BLaER1 (cell line): ENCODE results near the gene FUT6.

ENCODE experiments used
- H3K27ac ChIP-seq: shearing (Covaris generic); formaldehyde crosslinking; 2 replicates; pipeline ENCODE4 v1.8.1; 2022
- H3K27me3 ChIP-seq: shearing (Covaris generic); formaldehyde crosslinking; 2 replicates; pipeline ENCODE4 v1.8.1; 2022
- H3K36me3 ChIP-seq: shearing (Covaris generic); formaldehyde crosslinking; 2 replicates; pipeline ENCODE4 v1.8.1; 2022
- H3K4me1 ChIP-seq: shearing (Covaris generic); formaldehyde crosslinking; 2 replicates; pipeline ENCODE4 v1.8.1; 2022
- H3K4me2 ChIP-seq: shearing (Covaris generic); formaldehyde crosslinking; 2 replicates; pipeline ENCODE4 v1.8.1; 2022
- H3K4me3 ChIP-seq: shearing (Covaris generic); formaldehyde crosslinking; 2 replicates; pipeline ENCODE4 v1.8.1; 2022
- H3K9ac ChIP-seq: shearing (Covaris generic); formaldehyde crosslinking; 2 replicates; pipeline ENCODE4 v1.8.1; 2022
- H3K9me3 ChIP-seq: shearing (Covaris generic); formaldehyde crosslinking; 2 replicates; pipeline ENCODE4 v1.8.1; 2022
- H4K20me1 ChIP-seq: shearing (Covaris generic); formaldehyde crosslinking; 2 replicates; pipeline ENCODE4 v1.8.1; 2022
- Cebpa-rat ChIP-seq: shearing (Covaris generic); IDR thresholded peaks from 2 replicates; pipeline ENCODE4 v1.8.1; 2022

FUT6 gene

DNA sequence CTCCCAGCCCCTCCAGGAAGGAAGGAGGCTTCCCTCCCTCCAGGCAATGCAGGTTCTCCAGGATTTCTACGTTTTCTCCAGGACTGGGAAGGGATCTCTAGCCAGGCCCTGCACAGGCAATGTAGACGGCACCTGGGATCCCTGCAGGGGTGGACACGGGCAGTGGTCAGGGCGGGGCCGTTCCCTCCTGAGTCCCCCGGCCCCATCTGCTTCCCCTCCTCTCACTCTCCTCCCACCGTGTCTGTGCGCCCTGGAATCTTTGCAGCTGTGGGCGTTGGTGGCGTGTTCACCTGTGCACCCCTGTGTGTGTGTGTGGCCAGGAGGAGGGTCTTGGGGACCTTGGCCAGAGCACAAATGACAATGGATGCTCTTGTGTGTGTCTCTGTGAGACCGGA, 24.7 kb downstream of the FUT6 start:
- Histone ChIP-seq H3K9ac (no peak overlapping the region), H3K4me3 (no peak overlapping the region), H3K9me3 (no peaks in the 10 kb centered on the region), H3K27ac (no peak overlapping the region), H3K4me2 (no peak overlapping the region), H4K20me1 (no peaks in the 10 kb centered on the region), H3K4me1 (0 out of 2 replicates have a peak, but pooled peaks cover 4% of the 10 kb centered on the region), H3K27me3 (no peaks in the 10 kb centered on the region), H3K36me3 (no peaks in the 10 kb centered on the region)
- no peak for TF ChIP-seq Cebpa-rat

- H4K20me1 ChIP-seq = no peaks in the 10 kb centered on the region
- no peak for TF ChIP-seq Cebpa-rat
These were observed 25.2 kb downstream of the FUT6 start for GRCh38 chr19:5814123-5814851.

DNA sequence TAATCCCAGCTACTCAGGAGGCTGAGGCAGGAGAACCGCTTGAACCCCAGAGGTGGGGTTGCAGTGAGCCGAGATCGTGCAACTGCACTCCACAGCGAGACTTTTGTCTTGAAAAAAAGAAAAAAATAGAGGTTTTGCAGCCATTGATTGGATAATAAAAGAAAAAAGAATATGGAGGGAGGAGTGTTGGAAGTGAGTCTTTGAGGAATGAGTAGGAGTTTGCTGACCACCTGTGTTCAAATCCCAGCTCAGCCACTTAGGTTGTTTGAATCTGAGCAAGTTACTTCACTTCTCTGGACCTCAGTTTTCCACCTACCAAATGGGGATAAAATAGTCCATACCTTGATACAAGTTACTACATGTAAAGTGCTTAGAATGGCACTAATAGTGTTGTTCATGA, 28.4 kb downstream of the FUT6 start:
- peaks cover 8% of the 10 kb centered on the region for H3K27me3 ChIP-seq
- no peak for TF ChIP-seq Cebpa-rat
- peaks cover 12% of the 10 kb centered on the region for H3K4me1 ChIP-seq
- H3K36me3 ChIP-seq = no peaks in the 10 kb centered on the region
- no peak overlapping the region for H3K4me3 ChIP-seq
- no peaks in the 10 kb centered on the region for H3K9me3 ChIP-seq
- no peaks in the 10 kb centered on the region for H4K20me1 ChIP-seq
- no peak overlapping the region for H3K27ac ChIP-seq
- H3K4me2 ChIP-seq = no peak overlapping the region
- no peak overlapping the region for H3K9ac ChIP-seq

More at GRCh38 chr19:5814123-5814851, 25.2 kb downstream of the FUT6 start:
- Histone ChIP-seq H3K9ac (no peak overlapping the region), H3K27ac (no peak overlapping the region), H3K4me1 (0 out of 2 replicates have a peak, but pooled peaks cover 4% of the 10 kb centered on the region), H3K36me3 (no peaks in the 10 kb centered on the region), H3K27me3 (no peaks in the 10 kb centered on the region), H3K4me2 (no peak overlapping the region), H3K4me3 (no peak overlapping the region), H3K9me3 (no peaks in the 10 kb centered on the region)

DNA sequence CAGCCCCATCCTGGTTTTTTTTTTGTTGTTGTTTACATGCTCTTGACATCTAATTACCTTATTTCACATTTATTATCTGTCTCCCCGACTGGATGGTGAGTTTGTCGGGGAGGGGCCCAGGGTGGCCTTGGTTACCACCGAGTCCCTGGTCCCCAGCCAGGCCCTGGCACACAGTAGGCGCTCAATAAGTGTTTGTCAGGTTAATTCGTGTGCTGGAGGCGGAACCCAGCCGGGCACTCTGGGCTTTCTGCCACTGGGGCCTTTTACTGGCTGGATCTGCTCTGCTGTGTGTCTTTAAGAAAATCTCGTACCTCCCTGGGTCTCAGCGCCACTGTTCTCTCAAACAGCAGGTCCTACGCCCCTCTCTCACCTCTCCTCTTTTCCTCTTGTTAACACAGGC, 30.0 kb downstream of the FUT6 start:
- no peak overlapping the region for H3K4me2 ChIP-seq
- no peaks in the 10 kb centered on the region for H3K9me3 ChIP-seq
- no peaks in the 10 kb centered on the region for H4K20me1 ChIP-seq
- peaks cover 23% of the 10 kb centered on the region for H3K27me3 ChIP-seq
- no peak overlapping the region for H3K27ac ChIP-seq
- no peaks in the 10 kb centered on the region for H3K36me3 ChIP-seq
- H3K4me1 ChIP-seq = peaks cover 23% of the 10 kb centered on the region
- no peak for TF ChIP-seq Cebpa-rat
- H3K9ac ChIP-seq = no peak overlapping the region
- no peak overlapping the region for H3K4me3 ChIP-seq

- Histone ChIP-seq H3K27ac (no peak overlapping the region), H3K9me3 (no peaks in the 10 kb centered on the region), H3K9ac (no peak overlapping the region), H4K20me1 (no peaks in the 10 kb centered on the region), H3K36me3 (no peaks in the 10 kb centered on the region), H3K27me3 (peaks cover 26% of the 10 kb centered on the region), H3K4me1 (peaks cover 26% of the 10 kb centered on the region), H3K4me3 (no peak overlapping the region), H3K4me2 (no peak overlapping the region)
- TF ChIP-seq Cebpa-rat = no peak
These were observed 30.4 kb downstream of the FUT6 start for GRCh38 chr19:5809053-5809452.

- Histone ChIP-seq H3K27ac (no peak overlapping the region), H3K36me3 (no peaks in the 10 kb centered on the region)
- no peak for TF ChIP-seq Cebpa-rat
These were observed 31.2 kb downstream of the FUT6 start for GRCh38 chr19:5808120-5808816.

DNA sequence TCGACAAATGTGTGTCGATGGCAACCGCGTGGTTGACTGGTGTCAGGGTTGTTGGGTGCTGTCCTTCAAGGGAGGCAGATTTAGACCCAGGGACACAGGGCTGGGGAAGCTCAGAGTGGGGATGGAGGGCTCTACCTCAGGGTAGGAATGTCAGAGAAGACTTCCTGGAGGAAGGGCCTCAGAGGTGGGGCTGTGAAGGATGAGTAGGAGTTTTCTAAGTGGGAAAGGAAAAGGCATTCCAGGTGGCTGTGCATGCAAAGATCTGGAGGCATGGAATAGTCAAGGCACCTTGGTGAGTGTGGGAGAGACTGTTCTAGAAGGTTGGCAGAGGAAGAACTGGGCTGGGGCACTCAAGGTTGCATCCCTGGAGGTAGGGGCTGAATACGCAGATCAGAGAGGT, 32.6 kb downstream of the FUT6 start:
- H3K27me3 ChIP-seq = peaks cover 26% of the 10 kb centered on the region
- H3K4me2 ChIP-seq = no peak overlapping the region
- H3K4me3 ChIP-seq = no peak overlapping the region
- no peaks in the 10 kb centered on the region for H4K20me1 ChIP-seq
- no peak overlapping the region for H3K9ac ChIP-seq
- H3K27ac ChIP-seq = no peak overlapping the region
- TF ChIP-seq Cebpa-rat = no peak
- H3K9me3 ChIP-seq = no peaks in the 10 kb centered on the region
- no peaks in the 10 kb centered on the region for H3K36me3 ChIP-seq
- H3K4me1 ChIP-seq = peaks cover 45% of the 10 kb centered on the region

More at GRCh38 chr19:5808120-5808816, 31.2 kb downstream of the FUT6 start:
- Histone ChIP-seq H3K9ac (no peak overlapping the region), H3K4me2 (peak overlapping the region; percentile 63), H3K9me3 (no peaks in the 10 kb centered on the region), H3K4me1 (peaks cover 32% of the 10 kb centered on the region), H4K20me1 (no peaks in the 10 kb centered on the region), H3K4me3 (no peak overlapping the region), H3K27me3 (peaks cover 26% of the 10 kb centered on the region)

DNA sequence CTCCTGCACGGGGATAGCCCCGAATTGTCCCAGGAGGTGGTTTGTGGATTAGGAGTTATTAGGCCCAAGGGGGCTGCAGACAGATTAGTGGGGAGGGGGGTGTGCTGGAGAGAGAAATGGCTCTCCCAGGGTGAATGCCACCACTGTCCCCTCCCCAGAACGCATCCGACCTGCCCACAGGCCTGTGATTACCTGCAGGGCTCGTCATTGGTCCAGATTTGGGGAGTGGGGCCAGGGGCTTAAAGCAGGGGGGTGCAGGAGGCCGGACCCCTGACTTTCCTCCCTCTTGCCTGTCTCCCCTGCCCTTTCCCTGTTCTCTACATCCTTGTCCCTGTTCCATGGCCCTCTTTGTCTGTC, 33.4 kb downstream of the FUT6 start:
- Histone ChIP-seq H3K4me1 (peaks cover 50% of the 10 kb centered on the region), H3K4me2 (peak overlapping the region; percentile 85), H4K20me1 (no peaks in the 10 kb centered on the region), H3K9ac (no peak overlapping the region), H3K9me3 (no peaks in the 10 kb centered on the region), H3K36me3 (no peaks in the 10 kb centered on the region), H3K27me3 (peaks cover 26% of the 10 kb centered on the region), H3K4me3 (peak overlapping the region; percentile 60; the same call in 1 of the 2 replicates), H3K27ac (no peak overlapping the region)
- TF ChIP-seq Cebpa-rat = no peak

GRCh38 chr19:5805462-5806132, 33.9 kb downstream of the FUT6 start:
- H3K4me2 ChIP-seq = peak overlapping the region; percentile 85
- no peaks in the 10 kb centered on the region for H3K9me3 ChIP-seq
- H3K27me3 ChIP-seq = peaks cover 26% of the 10 kb centered on the region
- H3K9ac ChIP-seq = no peak overlapping the region
- no peak for TF ChIP-seq Cebpa-rat
- no peaks in the 10 kb centered on the region for H3K36me3 ChIP-seq
- no peaks in the 10 kb centered on the region for H4K20me1 ChIP-seq
- peaks cover 50% of the 10 kb centered on the region for H3K4me1 ChIP-seq
- peak overlapping the region; percentile 60 for H3K4me3 ChIP-seq
- no peak overlapping the region for H3K27ac ChIP-seq
